ENCODE data around the gene EXPH5. TPM values are rescaled to one million over a fixed set of nuclear protein-coding genes. Genes with fewer than 3 reads are reported as not detected.

The EXPH5 gene
- polyA plus RNA-seq, 1 donor, result 0.43 TPM

- DNase-seq (ENCODE audit: low read depth), result no peak
These were observed 30.6 kb downstream of the EXPH5 start for GRCh38 chr11:108562746-108563581.

DNA sequence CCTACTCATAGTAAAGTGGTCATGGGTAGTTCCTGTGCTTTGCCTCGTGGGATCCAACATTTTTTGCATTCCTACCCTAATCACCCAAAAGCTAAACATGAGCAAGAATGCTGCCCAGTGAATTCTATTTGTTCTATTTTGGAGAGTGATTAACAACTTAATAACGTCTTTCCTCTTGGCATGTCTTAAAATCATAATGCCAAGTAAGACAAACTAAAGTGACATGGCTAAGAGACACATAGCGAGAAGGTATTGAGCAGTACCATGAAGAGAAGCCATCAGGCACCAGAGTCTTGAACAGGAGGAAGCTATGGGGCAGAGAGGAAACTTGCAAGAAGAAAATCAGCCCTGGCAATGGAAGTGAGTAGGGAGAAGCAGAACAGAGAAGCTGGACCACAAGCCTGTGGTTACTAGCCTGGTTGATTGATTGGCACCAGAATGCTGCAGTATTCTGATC lies 32.0 kb downstream of the EXPH5 start:
- DNase-seq (ENCODE audit: low read depth), result no peak

DNA sequence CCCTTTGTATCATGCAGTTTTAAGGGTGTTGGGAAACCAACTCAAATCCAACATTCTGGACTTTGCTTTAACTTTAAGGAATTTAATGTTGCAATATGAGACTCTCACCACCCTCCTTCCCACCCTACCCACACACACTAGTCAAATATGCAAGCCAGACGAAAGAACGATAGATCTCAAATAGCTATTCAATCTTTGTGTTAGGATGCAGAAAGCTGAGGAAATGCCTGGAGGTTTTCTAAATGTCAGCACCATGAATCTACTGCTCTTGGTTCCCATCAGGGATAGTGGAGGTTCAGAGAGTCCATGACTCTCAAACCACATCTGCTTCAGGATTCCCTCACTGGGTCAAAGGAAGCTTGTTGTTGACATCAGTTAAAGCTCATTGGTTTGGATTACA lies 33.7 kb downstream of the EXPH5 start:
- DNase-seq (ENCODE audit: low read depth), result no peak

- DNase-seq (ENCODE audit: low read depth), result no peak
These were observed 34.2 kb downstream of the EXPH5 start for GRCh38 chr11:108559340-108559739.

GRCh38 chr11:108558222-108558621 lies 35.3 kb downstream of the EXPH5 start:
- DNase-seq (ENCODE audit: low read depth), result no peak

DNA sequence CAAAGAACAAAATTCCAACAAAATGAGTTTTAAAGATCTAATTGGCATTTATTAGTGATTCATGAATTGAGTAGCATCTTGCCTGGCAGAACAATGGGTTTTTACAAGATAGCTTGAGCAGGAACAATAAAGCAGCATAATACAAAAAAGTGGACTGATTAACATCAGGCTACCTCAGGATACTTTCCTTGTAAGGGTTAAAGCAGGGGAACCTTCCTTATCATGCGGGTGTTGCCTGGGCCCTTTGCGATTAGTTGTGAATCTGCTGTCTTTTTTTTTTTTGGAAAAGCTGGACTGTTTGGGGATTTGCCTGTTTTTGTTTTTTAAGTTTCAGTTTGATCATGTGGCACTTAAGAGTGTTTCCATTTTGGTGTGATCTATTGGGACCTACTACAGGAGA lies 37.5 kb downstream of the EXPH5 start:
- no peak for DNase-seq (ENCODE audit: low read depth)

- DNase-seq (ENCODE audit: low read depth), result no peak
These were observed 41.7 kb downstream of the EXPH5 start for GRCh38 chr11:108551651-108552462.

- no peak for DNase-seq (ENCODE audit: low read depth)
These were observed 44.2 kb downstream of the EXPH5 start for GRCh38 chr11:108549319-108549885.

- no peak for DNase-seq (ENCODE audit: low read depth)
These were observed 47.6 kb downstream of the EXPH5 start for GRCh38 chr11:108545909-108546501.

DNA sequence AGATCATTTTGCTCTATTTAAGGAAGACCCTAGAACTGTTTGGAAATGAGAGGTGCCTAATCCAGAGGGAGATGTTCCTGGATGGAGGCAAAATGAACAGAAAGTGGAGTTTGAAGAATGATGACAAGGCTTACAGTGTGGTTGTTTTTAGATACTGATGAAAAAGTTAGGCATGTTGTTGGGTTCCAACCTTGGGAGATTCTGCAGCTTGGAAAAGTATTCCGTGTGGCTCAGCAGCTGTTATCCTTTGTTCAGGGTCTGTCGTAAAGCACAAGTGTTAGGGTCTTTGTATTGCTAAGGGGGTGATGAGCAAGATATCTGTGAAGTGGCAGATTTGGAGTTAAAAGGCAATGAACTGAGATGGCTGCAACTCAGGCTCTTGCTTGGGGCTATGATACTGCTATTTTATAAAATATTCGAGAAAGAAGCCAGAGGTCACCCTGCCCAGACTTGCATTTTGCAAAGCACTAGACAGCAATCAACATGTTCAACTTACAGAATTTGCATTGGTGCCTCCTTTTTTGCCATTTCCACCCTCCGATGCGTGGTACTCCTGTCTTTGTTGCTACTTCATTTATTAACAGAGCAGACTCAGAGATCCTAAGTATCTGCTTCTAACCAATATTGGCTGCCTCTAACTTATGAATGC lies 50.1 kb downstream of the EXPH5 start:
- no peak for DNase-seq (ENCODE audit: low read depth)

GRCh38 chr11:108541531-108541930 lies 52.0 kb downstream of the EXPH5 start:
- no peak for DNase-seq (ENCODE audit: low read depth)

DNA sequence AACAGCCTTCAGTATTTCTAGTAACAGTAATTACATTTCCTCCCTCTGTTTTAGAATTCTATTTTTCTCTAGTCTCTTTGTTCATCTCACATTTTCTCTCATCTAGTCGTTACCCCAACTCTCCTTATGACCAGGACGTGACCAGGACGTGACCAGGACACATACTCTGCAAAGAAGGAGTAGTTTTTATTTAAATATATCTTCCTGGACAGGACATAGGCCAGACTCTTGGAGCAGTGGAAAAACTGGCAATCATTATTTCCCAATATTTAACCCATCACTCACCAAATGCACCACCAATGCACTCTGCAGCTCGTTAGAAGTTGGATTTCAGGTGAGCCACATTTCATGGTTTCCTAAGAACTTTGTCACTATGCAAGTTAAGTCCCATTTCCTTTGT lies 55.1 kb downstream of the EXPH5 start:
- DNase-seq (ENCODE audit: low read depth), result no peak

- DNase-seq (ENCODE audit: low read depth), result no peak
These were observed 55.5 kb downstream of the EXPH5 start for GRCh38 chr11:108538022-108538424.

DNA sequence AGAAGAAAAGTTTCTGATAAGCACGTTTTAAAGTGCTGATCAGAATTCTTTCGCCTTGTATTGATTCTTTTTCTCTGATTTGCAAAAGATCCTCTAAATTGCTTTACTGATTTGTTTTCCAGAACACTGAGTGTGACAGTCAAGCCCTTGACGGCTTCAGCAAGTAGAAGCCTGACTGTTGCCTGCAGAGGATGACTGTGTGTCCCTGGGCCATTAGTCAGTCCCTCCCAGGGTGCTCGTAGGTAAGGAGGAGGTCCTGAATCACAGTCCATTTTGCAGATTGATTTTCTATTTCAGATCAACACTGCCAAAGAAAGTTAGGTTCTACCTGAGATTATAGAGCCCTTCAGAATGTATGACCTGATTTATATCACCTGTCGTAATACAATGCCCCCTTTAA lies 56.8 kb downstream of the EXPH5 start:
- no peak for DNase-seq (ENCODE audit: low read depth)

- DNase-seq (ENCODE audit: low read depth), result no peak
These were observed 58.1 kb downstream of the EXPH5 start for GRCh38 chr11:108535384-108535955.

GRCh38 chr11:108534274-108534882 lies 59.2 kb downstream of the EXPH5 start:
- no peak for DNase-seq (ENCODE audit: low read depth)

- no peak for DNase-seq (ENCODE audit: low read depth)
These were observed 63.1 kb downstream of the EXPH5 start for GRCh38 chr11:108530426-108530825.

GRCh38 chr11:108527382-108527781 lies 66.2 kb downstream of the EXPH5 start:
- no peak for DNase-seq (ENCODE audit: low read depth)

GRCh38 chr11:108525161-108525560 lies 68.4 kb downstream of the EXPH5 start:
- DNase-seq (ENCODE audit: low read depth), result no peak

DNA sequence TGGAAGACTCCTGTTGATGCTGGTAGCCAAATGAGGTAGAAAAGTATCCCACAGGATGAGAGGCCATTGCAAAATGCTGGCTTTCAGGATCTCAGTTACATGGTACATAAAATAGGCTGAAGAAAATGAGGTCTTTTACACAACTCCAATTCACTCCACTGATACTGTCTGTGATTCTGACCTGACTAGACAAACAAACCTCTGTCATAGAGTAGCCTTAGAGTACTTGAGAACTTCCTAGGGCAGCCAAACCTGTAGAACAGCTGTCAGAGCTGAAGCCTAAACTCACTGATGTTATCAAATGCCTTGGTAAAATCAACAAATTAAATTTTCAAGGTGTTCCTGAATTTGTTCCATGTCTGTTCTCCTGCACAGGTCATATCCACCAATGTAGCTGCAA lies 69.1 kb downstream of the EXPH5 start:
- DNase-seq (ENCODE audit: low read depth), result no peak

DNA sequence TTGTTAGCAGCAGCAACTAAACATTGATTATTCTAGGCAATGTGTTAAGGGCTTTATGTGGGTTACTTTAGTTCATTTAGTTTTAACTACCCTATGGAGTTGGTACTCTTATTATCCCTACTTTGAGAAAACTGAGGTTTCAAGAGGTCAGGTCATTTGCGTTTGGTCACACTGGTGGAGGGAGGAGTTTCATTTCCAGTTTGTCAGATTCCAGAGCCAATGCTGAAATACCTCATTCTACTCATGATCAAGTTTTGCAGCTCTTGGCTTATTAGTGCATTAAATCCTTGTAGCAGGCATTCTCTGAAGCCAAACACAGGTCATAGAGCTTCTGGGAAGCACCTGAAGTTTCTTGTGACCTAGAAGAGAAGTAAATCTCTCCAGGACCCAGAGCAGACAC lies 71.2 kb downstream of the EXPH5 start:
- no peak for DNase-seq (ENCODE audit: low read depth)
